Stimulated activated naive CD4-positive, alpha-beta T cell (primary cell): Measurements from ENCODE around the gene THAP2.

Experiments used
- DNase-seq, 6 experiments: peaks; one replicate each; lab custom pipeline; 2025; lab: John Stamatoyannopoulos, UW

THAP2 gene

DNA sequence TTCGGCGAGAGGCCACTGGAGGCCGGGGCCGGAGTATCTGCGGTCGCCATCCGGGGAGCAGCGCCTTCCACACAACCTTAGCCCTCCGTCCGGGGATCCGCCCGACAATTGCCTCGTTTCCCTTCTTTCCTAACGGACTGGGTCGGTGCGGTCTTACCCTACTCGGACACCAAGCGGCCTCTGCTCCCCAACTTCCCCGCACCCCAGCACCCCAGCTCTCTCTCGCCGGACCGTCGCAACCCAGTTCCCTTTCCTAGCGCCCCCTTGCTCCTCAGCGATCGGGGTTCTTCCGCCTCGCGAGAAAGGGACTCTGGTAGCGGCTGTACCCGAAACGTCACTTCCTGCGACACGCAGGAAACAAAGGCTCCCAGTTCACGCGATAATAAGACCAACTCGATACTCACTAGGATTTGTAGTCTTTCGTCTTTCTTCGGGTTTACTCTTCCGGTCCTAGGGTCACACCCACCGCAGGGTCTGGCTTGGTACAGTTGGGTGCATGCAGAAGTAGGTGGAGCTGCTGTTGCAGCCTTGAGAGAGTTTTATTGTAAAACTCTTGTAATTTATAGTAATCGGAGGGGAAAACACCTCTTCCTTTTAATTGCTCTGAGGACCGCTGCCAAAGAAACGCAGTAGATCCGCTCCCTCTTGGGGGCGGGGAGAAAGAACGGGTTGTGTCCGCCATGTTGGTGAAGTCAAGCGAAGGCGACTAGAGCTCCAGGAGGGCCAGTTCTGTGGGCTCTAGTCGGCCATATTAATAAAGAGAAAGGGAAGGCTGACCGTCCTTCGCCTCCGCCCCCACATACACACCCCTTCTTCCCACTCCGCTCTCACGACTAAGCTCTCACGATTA is at the start of gene THAP2, which contains the start of gene ZFC3H1:
Gene THAP2 (plus strand): TSS at position 741 of the 850 bp plus-strand sequence. CDS start 209 bp downstream, outside the sequence.
Gene ZFC3H1 (minus strand): TSS at position 288 of the 850 bp plus-strand sequence. CDS start 238 bp downstream, at position 50.
- DNase-seq, result peak; percentile 87 to 96 (median 93)

DNA sequence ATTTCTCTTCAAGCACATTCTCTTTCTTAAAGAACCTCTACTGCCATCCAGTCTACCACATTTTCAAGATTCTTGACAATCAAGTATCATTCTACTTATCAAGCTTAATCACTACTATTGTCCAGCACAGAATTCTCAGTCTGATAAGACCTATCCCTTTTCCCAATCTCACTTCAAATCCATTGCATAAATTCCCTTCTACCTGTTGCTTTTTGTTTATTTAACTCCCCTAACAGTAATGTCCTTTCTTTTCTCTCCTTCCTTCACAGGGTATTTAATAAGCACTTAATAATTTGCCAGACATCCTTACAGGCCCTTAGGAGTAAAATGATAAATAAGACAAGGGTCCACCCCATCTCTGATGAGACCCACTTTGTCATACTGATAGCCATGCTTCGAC is 42.2 kb upstream of the THAP2 start:
- no peak for DNase-seq

DNA sequence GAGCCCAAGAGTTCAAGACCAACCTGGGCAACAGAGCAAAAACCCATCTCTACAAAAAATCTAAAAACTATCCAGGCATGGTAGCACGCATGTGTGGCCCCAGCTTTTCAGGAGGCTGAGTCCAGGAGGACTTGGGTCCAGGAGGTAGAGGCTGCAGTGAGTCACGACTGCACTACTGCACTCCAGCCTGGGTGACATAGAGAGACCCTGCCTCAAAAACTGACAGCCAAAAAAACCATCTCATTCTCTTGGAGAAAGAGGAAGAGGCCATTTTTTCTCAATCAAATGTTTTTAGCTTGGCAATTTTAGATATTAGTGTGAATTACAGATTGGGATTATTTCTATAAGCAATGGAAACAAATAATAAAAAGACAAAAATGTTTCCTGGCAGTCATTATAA is 38.6 kb upstream of the THAP2 start:
- DNase-seq, result no peak

DNA sequence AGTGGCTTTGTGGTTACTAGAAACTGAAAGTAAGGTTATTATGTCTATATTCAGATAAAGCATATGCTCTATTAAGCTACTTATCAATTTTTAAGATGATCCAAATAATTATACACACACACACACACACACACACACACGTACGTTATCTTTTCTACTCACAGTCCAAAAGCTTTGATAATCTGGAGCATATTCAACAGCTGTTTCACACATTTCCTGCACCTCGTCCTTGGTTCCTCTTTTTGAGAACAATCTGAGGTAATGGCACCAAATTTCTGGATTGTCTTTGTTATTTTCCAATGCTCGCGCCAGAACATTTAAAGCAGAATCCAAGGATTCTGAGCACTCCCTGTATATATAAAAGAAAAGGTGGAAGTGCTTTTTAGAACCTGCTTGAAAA is 38.0 kb upstream of the THAP2 start:
- no peak for DNase-seq

DNA sequence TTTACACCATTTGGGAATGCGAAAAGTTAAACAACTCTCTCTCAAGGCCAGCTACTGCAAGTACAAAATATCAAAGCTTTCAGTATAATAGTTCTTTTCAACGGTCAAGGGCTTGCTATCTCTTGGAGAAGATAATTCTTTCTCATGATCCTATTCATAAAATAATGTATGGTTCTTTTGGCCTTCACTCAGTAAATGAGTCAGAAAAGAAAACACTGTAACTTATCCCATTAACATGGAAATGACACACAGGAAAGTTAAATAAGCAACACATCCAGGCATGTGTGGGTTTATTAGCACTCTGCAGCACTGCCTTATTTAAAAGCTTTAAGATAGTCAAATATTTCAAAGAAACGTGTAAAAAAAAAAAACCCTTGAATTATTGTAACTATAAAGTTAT is 37.3 kb upstream of the THAP2 start:
- DNase-seq, result no peak

DNA sequence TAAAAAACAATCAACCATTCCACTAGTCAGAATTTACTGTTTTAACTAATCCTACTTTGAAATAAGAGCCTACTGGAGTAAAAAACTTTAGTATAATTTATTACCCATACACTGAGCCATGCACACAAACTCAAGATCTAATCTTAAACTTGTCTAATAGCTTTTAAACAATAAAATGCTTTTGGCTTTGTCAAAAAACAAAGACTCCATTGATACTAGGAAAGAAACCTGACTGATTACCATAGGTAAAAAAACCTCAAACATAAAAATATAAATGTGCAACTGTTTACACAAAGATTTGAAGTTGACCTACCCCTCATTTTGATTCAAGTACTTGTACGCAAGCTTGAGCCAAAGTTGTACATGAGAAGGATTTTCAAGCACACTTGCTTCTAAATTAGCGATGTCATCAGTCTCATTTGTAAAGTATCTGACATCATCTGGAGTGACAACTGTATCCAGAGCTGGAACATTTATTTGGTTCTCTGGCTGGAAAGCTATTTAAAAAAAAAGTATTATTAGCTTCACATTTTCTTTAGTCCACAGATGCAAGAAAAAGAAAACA is 36.6 kb upstream of the THAP2 start:
- no peak for DNase-seq

DNA sequence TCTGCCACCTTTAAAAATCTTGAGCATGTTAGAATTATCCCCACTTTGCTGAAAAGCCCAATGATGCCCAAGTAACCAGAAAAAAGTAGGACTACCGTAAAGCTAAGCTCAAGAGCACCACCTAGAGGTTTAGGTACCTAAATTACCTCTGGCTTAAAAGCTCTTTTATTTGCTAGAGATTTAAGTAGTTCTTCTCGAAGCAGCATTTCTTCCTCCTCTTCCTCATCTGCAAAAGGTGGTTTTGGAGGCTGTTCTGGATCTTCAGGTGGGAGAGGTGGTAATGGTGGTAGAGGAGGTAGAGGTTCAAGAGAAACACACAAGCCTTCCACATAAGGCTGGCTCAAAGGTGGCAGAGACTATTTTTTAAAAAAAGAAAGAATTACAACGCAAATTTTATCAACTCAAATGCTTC is 27.4 kb upstream of the THAP2 start:
- peak in 3 of 6 experiments; percentile 29 to 70 (median 66) for DNase-seq

DNA sequence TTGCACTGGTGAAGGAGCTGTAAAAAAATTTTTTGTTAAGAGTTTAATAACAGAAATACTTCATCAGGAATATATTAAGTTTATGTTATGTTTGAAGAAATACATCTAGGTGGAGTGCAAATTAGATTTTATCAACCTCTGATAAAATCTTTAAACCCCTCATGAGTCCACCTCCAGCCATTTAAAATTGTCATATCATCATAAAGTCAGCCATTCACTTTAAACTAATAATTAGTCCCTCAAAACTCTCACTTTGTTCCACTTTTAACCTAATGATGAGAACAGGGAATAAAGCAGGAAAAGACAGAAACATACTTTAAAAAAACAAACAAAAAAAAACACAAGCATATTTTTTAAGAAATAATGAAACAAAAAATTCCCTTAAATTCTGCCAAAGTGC is 25.6 kb upstream of the THAP2 start:
- no peak for DNase-seq

DNA sequence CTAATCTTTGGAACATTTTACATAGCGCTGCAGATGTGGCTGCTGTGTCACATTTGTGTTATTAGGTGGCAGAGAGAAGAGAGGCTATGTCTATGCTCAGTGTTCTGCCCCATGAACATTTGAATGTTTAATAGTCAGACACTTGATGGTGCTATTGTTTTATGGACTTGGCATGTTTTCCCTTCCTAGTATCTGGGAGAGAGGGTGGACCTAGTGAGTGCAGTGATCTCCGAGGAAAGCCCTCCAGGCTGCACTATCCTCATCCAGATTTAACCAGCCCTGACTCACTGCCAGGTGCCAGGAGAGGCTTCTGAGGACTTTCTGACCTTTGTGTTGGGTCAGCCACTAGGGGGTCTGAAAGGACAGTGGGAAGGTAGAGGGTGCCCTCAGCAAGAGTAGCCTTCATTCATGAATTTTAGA is 24.8 kb upstream of the THAP2 start:
- no peak for DNase-seq

DNA sequence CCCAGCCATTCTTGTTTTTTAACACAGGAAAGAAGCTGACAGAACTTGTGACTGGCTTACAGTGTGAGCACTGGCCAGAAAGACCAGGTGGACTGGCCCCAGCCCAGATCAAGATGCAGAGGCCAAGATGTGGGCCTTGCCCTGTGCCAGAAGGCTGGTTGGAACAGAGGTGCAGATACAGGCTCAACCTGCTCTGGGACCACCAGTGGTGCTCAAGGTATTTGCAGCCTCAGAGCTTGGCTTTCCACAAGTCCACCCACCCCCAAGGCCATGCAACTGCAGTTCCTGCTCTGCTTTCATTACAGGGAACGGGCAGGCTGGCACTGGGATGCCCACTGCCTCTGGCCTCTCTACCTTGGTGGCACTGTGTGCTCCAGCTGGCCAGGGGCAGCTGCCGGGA is 23.8 kb upstream of the THAP2 start:
- DNase-seq, result no peak

DNA sequence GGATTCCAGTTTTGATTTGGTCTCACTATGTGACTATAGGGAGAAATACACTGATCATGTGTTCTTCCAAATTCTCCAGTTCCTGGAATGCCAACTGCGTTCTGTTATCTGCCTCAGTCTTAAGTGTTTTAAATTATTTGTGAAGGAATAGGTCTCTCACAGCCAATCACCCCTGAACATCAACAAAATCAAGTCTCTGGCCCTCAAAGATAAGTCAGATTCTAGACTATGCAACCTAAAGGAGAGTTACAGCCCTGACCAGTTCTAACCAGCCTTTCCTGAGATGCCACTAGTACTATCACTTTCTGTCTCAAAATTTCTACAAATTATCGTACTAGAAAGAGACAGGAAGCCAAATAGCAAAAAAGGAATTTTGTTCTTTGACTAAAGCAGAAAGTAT is 22.7 kb upstream of the THAP2 start:
- no peak for DNase-seq

DNA sequence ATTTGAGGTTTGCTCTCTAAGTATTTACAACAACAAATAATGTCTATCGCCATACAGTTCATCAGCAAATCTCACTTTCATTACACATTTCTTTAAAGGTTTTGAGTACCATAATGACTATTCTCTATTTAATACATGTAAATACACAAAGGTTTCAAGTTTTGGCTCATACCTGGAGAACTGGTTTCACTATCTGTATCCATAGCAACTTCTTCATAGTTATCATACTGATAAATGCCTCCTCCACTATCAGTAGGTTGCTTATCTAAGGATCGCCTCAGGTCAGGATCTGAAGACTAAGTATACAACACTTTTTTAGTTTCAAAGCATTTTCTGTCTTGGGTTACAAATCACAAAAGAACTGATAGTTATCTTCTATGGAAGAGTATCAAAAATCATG is 21.8 kb upstream of the THAP2 start:
- DNase-seq, result no peak

DNA sequence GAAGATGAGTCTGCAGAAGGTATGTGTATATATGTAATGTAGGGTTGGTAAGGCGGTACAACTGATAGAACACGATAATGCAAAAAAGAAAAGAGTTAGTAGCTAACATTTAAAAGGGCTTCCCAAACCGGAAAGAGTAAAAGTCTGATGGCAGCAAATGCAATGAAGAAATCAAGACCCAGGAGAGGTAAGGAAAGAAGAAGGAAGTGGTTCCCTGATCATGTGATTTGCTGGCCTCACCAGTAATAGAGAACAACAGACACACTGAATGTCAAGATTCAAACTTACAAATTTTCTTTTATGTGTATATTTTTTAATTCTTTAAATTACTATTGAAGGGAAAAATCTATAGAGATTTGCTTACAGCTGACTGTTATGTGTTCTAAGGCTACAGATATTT is 18.8 kb upstream of the THAP2 start:
- no peak for DNase-seq

DNA sequence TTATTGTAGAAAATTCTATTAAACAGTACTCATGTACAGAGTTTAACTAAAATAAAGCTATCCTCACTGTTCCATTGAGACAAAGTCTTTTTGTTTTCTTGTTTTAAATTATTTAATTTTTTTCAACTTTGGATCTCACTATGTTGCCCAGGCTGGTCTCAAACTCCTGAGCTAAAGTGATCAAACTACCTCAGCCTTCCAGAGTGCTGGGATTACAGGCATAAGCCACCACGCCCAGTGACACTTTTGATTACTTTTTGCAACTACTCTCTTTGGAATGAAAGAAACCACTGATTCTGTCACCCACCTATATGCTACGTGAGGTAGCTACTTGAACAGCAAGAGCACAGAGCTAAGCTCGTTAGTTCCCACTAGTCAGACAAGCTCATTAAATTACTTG is 17.6 kb upstream of the THAP2 start:
- DNase-seq, result no peak

DNA sequence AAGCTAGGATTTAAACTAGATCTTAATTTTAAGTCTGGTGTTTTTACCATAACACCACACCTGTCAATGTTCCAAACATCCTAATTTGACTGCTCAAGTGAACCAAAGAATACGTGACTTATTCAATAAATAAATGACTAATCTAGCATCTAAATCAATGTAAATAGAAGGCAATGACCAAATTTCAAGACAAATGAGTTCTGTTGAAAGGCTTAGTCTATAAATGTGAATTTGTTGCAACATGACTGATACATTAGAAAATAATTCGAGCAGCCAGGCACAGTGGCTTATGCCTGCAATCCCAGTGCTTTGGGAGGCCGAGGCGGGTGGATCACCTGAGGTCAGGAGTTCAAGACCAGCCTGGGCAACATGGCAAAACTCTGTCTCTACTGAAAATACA is 15.6 kb upstream of the THAP2 start:
- no peak for DNase-seq

DNA sequence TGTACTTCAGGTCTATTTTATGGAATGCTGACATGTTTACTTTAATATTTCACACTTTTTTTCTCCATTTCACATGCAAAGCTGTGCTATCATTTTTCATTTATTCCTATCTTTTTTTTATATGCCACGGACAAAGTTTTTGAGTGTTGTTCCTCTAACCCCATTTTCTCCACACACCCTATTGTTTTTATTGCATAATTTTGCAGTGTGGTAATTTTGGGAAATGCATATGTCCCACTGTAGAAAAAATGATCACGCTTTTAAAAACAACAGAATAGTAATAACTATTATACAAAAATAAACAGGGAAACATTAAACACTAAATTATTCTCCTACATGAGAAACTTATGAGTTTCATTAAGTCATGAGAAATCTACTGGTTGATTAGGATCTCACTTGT is 14.7 kb upstream of the THAP2 start:
- no peak for DNase-seq

DNA sequence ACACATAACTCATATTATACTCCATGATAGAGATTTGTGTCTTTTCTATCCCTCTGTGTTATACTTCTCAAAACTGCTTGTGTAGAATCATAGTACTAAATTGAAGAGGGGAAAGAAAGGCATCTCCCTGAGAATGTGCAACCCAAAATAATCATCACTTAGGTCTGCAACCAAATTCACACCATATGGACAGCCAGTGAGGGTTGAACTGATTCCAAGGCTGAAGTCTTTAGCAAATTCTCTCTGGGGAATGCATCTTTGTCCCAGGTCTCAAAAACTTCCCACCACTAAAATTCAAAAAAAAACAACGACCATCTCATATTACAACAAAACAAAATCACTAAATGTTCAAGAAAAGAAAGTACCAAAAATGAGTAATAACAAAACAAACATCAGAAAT is 11.4 kb upstream of the THAP2 start:
- DNase-seq, result no peak

DNA sequence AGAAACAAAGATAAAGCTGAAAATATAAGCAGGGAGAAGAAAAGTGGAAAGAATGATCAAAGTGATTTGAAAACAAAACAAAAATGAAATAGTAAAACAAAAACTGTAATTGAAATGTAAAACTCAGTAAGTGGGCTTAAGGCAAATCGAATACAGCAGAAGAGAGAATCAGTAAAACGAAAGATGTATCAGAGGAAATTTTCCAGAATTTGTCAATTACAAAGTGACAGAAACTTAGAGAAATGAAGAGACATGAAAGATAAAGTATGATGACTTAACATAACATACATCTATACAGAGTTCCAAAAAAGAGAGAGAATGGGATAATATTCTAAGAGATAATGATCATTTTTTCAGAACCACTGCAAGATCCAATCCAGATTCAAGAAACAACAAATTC is 11.0 kb upstream of the THAP2 start:
- DNase-seq, result no peak

DNA sequence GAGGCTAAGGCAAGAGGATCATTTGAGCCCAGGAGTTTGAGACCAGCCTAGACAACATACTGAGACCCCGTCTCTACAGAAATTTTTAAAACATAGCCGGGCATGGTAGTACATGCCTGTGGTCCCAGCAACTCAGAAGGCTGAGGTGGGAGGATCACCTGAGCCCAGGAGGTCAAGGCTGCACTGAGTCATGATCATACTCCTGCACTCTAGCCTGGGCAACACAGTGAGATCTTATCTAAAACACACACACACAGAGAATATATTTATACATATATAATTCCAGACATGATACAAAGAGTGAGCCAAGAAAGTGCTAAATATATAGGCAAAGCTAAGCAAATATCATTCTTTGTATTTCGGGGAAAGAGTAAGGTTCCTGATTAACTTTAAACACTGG is 9.9 kb upstream of the THAP2 start:
- no peak for DNase-seq

DNA sequence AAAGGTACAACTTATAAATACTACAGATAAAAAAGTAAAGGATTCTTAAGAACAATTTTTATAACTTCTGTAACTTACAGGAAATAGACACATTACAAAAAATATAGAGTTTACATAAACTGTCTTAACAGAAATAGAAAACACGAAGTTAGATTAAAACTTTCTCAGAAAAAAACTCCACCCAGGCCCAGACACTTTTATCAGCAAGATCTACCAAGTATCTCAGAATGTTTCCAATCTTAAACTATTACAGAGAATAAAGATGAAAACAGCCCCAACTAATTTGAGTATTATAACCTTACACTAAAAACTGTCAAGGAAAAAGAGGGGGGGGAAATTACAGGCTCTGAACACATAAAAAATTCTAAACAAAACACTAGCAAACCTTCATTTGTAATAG is 8.6 kb upstream of the THAP2 start:
- no peak for DNase-seq

DNA sequence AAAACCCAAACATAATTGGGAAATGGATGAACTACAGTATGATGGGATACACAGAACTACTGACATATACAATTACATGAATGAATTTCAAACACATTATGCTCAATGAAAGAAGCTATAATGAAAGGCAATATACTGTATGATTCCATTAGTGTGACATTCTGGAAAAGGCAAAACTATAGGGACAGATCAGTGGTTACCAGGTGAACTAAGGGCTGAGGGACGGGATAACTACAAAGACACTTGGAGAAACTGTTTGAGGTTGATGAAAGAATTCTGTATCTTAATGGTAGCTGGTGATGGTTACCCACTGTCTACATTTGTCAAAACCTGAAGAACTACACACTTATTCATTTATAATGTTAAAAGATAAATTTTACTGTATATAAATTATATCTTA is 8.2 kb upstream of the THAP2 start:
- DNase-seq, result no peak

DNA sequence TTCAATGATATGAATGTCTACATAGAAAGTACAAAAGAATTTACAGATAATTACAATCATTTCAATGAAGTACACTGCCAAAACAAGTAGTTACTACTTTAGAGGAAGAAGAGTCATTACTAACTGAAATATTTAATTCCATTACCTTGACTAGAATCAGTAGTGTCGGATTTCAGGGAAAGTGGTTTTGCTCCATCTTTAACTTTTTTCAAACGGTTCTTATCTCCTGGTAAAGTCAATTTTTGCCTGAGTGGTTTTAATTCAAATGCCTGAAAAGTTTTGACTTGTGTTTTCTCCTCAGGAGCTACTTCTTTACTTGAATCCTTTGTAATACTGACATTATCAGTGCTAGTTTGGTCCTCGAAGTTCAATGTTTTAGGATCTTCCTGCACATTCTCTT is 7.4 kb upstream of the THAP2 start:
- no peak for DNase-seq

DNA sequence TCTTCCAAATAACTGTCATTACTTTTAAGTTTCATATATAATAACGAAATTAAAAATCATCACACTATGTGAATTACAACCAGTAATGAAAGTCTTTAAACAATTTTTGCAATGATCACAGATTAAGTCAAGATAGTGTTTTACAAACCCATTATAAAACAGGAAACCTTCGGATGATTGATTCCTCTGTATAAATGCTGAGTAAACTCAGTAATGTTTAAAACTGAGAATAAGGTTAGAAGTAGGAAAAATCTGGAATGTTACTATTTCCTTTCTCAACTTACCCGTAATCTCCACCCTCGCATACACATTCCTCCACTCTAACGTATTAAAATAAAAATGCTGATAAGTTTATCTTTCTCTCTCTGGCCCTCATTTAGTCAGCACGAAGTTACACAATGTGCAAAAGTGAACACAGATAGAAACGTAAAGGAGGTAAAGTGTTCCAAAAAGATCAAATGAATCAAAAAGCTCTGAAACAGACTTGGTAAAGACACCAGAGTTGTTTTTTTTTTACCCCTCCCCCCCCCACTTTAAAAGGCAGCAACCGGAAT is 2.0 kb upstream of the THAP2 start:
- DNase-seq, result no peak
